Measurements from ENCODE around the gene MELTF. TPM values are rescaled to one million over a fixed set of nuclear protein-coding genes. Genes with fewer than 3 reads are reported as not detected.
"Not testable (repeated sequence)": the region's sequence is repeated elsewhere in the genome, so short reads cannot be mapped to it uniquely, and the experiment has no call there.

The MELTF gene
- total RNA-seq, 1 experiment from 2014 or later: 7.3 TPM

GRCh38 chr3:197064771-197065170 is 35.2 kb upstream of the MELTF start (continued):
- TF ChIP-seq GTF2I (CRISPR knock-in tag; conservative IDR thresholded peaks at IDR 0.05): no peak
- TF ChIP-seq ATF1 (CRISPR knock-in tag; IDR thresholded peaks at IDR 0.05): no peak
- no peak for TF ChIP-seq CREB1 (CRISPR knock-in tag; IDR thresholded peaks at IDR 0.05)
- no peak for TF ChIP-seq PRDM15 (CRISPR knock-in tag; IDR thresholded peaks at IDR 0.05)
- no peak for TF ChIP-seq NR1H2 (CRISPR knock-in tag; IDR thresholded peaks at IDR 0.05)
- no peak for TF ChIP-seq ZNF532 (CRISPR knock-in tag; IDR thresholded peaks at IDR 0.05; ENCODE audit: borderline replicate concordance)
- no peak for TF ChIP-seq ZBTB43 (CRISPR knock-in tag; IDR thresholded peaks at IDR 0.05)
- TF ChIP-seq ATF3 (CRISPR knock-in tag; conservative IDR thresholded peaks at IDR 0.05): no peak
- no peak for TF ChIP-seq EMX1 (CRISPR knock-in tag; IDR thresholded peaks at IDR 0.05)

GRCh38 chr3:197062446-197062845 is 32.8 kb upstream of the MELTF start:
- Mint-ChIP-seq H3K4me3 (no peak overlapping the region), H3K27ac (no peak overlapping the region), H3K27me3 (ENCODE audit: low read depth) (no peaks in the 10 kb centered on the region), H3K4me1 (no peaks in the 10 kb centered on the region), H3K36me3 (peaks cover 57% of the 10 kb centered on the region), H3K9me3 (no peaks in the 10 kb centered on the region)
- TF ChIP-seq CBFB (CRISPR knock-in tag; IDR thresholded peaks at IDR 0.05; ENCODE audit: low read depth): no peak
- TF ChIP-seq SOX15 (CRISPR knock-in tag; IDR thresholded peaks at IDR 0.05): no peak
- TF ChIP-seq NR1H2 (CRISPR knock-in tag; IDR thresholded peaks at IDR 0.05): no peak
- TF ChIP-seq KAT7 (CRISPR knock-in tag; IDR thresholded peaks at IDR 0.05; ENCODE audit: borderline replicate concordance): no peak
- TF ChIP-seq IRF2 (CRISPR knock-in tag; IDR thresholded peaks at IDR 0.05; ENCODE audit: borderline replicate concordance, low read depth): no peak
- no peak for TF ChIP-seq ELF4 (CRISPR knock-in tag; IDR thresholded peaks at IDR 0.05; ENCODE audit: low read depth)
- TF ChIP-seq ZNF532 (CRISPR knock-in tag; IDR thresholded peaks at IDR 0.05; ENCODE audit: borderline replicate concordance): no peak
- ATAC-seq (no peak), DNase-seq (ENCODE audit: low spot score) (no peak)
- ChIA-PET CTCF (no interaction called here), POLR2A (no interaction called here)

- not testable (repeated sequence) for H3K27me3 Mint-ChIP-seq (ENCODE audit: low read depth); H3K27ac Mint-ChIP-seq
Measured at GRCh38 chr3:197051637-197052036, 22.0 kb upstream of the MELTF start.

More at GRCh38 chr3:197051637-197052036, 22.0 kb upstream of the MELTF start:
- H3K4me3 Mint-ChIP-seq; ATAC-seq; DNase-seq (ENCODE audit: low spot score); H3K9me3 Mint-ChIP-seq; H3K4me1 Mint-ChIP-seq; POLR2A ChIA-PET; CTCF ChIA-PET: not testable (repeated sequence)
- H3K36me3 Mint-ChIP-seq: peaks cover 36% of the 10 kb centered on the region
